Measurements from ENCODE around the gene GOLT1B. TPM values are rescaled to one million over a fixed set of nuclear protein-coding genes. Genes with fewer than 3 reads are reported as not detected.
"Not testable (repeated sequence)": the region's sequence is repeated elsewhere in the genome, so short reads cannot be mapped to it uniquely, and the experiment has no call there.

The GOLT1B gene
- 24.8 TPM for polyA plus RNA-seq (2013, experiment 1 of 2)
- polyA plus RNA-seq (2013, experiment 2 of 2) = 23.2 TPM

- peaks cover 9% of the 10 kb centered on the region for H3K79me1 ChIP-seq (ENCODE audit: low read length)
- DNase-seq = peak; percentile 99
- no peak within 1 kb of the TSS for H2AK5ac ChIP-seq (ENCODE audit: low read length)
- peak within 1 kb of the TSS; percentile 90 for H3K4me3 ChIP-seq (ENCODE audit: low read length)
- no peak within 1 kb of the TSS for H4K5ac ChIP-seq (ENCODE audit: low read length)
- H3K18ac ChIP-seq (ENCODE audit: low read length) = peak within 1 kb of the TSS; percentile 72
- peaks cover 2% of the 10 kb centered on the region for H3K4me1 ChIP-seq (ENCODE audit: control insufficient read depth, low read depth, low read length)
- no peak within 1 kb of the TSS for H2BK5ac ChIP-seq (ENCODE audit: low read length)
- peak within 1 kb of the TSS; percentile 87 for H3K9ac ChIP-seq (ENCODE audit: low read length)
- peak within 1 kb of the TSS; percentile 45 for H3K4ac ChIP-seq (ENCODE audit: low read depth, low read length)
- H3K23ac ChIP-seq (ENCODE audit: low read length) = peak within 1 kb of the TSS; percentile 70
- WGBS (ENCODE audit: extremely low coverage, insufficient coverage, low lambda C conversion rate) = no CpG with 5 or more reads among the region's 61 CpGs
- no peaks in the 10 kb centered on the region for H3K36me3 ChIP-seq (ENCODE audit: control insufficient read depth, insufficient read depth, low read length)
- H3K4me2 ChIP-seq (ENCODE audit: low read length) = peak within 1 kb of the TSS; percentile 66
- peak within 1 kb of the TSS; percentile 89 for H4K8ac ChIP-seq (ENCODE audit: low read depth, low read length)
- peak within 1 kb of the TSS; percentile 92 for H3K56ac ChIP-seq (ENCODE audit: low read length)
- H3K27me3 ChIP-seq (ENCODE audit: insufficient read depth, low read length, poor library complexity) = no peaks in the 10 kb centered on the region
- peak within 1 kb of the TSS; percentile 64 for H3K27ac ChIP-seq (ENCODE audit: low read depth, low read length)
- H3K79me2 ChIP-seq (ENCODE audit: control insufficient read depth, insufficient read depth, low read length) = peaks cover 29% of the 10 kb centered on the region
- H2BK120ac ChIP-seq (ENCODE audit: low read depth, low read length) = no peak within 1 kb of the TSS
- H2BK15ac ChIP-seq (replicated peaks; ENCODE audit: low read depth) = no peak within 1 kb of the TSS
Measured at GRCh38 chr12:21501258-21502163, at the start of gene GOLT1B, which contains the start of gene RECQL. GOLT1B (plus strand) TSS chr12:21501789; CDS start chr12:21501924, 135 bp downstream. RECQL (minus strand) TSS chr12:21501635; CDS start chr12:21499570, 2,065 bp downstream.

- Histone ChIP-seq H3K4ac (ENCODE audit: low read depth, low read length) (no peak overlapping the region), H3K56ac (ENCODE audit: low read length) (no peak overlapping the region), H4K5ac (ENCODE audit: low read length) (no peak overlapping the region), H3K9ac (ENCODE audit: low read length) (no peak overlapping the region), H3K4me2 (ENCODE audit: low read length) (no peak overlapping the region), H2AK5ac (ENCODE audit: low read length) (no peak overlapping the region), H3K4me1 (ENCODE audit: control insufficient read depth, low read depth, low read length) (no peaks in the 10 kb centered on the region), H3K36me3 (ENCODE audit: control insufficient read depth, insufficient read depth, low read length) (no peaks in the 10 kb centered on the region), H3K23ac (ENCODE audit: low read length) (no peak overlapping the region), H3K79me2 (ENCODE audit: control insufficient read depth, insufficient read depth, low read length) (no peaks in the 10 kb centered on the region), H2BK15ac (replicated peaks; ENCODE audit: low read depth) (no peak overlapping the region), H2BK120ac (ENCODE audit: low read depth, low read length) (no peak overlapping the region), H2BK5ac (ENCODE audit: low read length) (no peak overlapping the region), H4K8ac (ENCODE audit: low read depth, low read length) (no peak overlapping the region), H3K79me1 (ENCODE audit: low read length) (no peaks in the 10 kb centered on the region), H3K4me3 (ENCODE audit: low read length) (no peak overlapping the region), H3K18ac (ENCODE audit: low read length) (no peak overlapping the region), H3K27me3 (ENCODE audit: insufficient read depth, low read length, poor library complexity) (no peaks in the 10 kb centered on the region), H3K27ac (ENCODE audit: low read depth, low read length) (no peak overlapping the region)
- WGBS (ENCODE audit: extremely low coverage, insufficient coverage, low lambda C conversion rate) = no CpG with 5 or more reads among the region's 4 CpGs
- no peak for DNase-seq
Measured at GRCh38 chr12:21453312-21453852, 48.2 kb upstream of the GOLT1B start.

GRCh38 chr12:21456291-21456780 lies 45.3 kb upstream of the GOLT1B start:
- Histone ChIP-seq H3K18ac (ENCODE audit: low read length) (no peak overlapping the region), H2BK15ac (replicated peaks; ENCODE audit: low read depth) (no peak overlapping the region), H3K36me3 (ENCODE audit: control insufficient read depth, insufficient read depth, low read length) (no peaks in the 10 kb centered on the region), H4K8ac (ENCODE audit: low read depth, low read length) (no peak overlapping the region), H3K56ac (ENCODE audit: low read length) (no peak overlapping the region), H3K27ac (ENCODE audit: low read depth, low read length) (no peak overlapping the region), H3K4me3 (ENCODE audit: low read length) (no peak overlapping the region), H2BK5ac (ENCODE audit: low read length) (no peak overlapping the region), H3K23ac (ENCODE audit: low read length) (no peak overlapping the region), H3K9ac (ENCODE audit: low read length) (no peak overlapping the region), H3K79me1 (ENCODE audit: low read length) (no peaks in the 10 kb centered on the region), H3K79me2 (ENCODE audit: control insufficient read depth, insufficient read depth, low read length) (no peaks in the 10 kb centered on the region), H3K4me1 (ENCODE audit: control insufficient read depth, low read depth, low read length) (no peaks in the 10 kb centered on the region), H3K27me3 (ENCODE audit: insufficient read depth, low read length, poor library complexity) (no peaks in the 10 kb centered on the region), H3K4ac (ENCODE audit: low read depth, low read length) (no peak overlapping the region), H4K5ac (ENCODE audit: low read length) (no peak overlapping the region), H2AK5ac (ENCODE audit: low read length) (no peak overlapping the region), H3K4me2 (ENCODE audit: low read length) (no peak overlapping the region), H2BK120ac (ENCODE audit: low read depth, low read length) (no peak overlapping the region)
- WGBS (ENCODE audit: extremely low coverage, insufficient coverage, low lambda C conversion rate) = no CpG with 5 or more reads among the region's 7 CpGs
- DNase-seq = no peak

- DNase-seq = no peak
- Histone ChIP-seq H3K27ac (ENCODE audit: low read depth, low read length) (no peak overlapping the region), H3K56ac (ENCODE audit: low read length) (no peak overlapping the region), H3K4me1 (ENCODE audit: control insufficient read depth, low read depth, low read length) (no peaks in the 10 kb centered on the region), H4K8ac (ENCODE audit: low read depth, low read length) (no peak overlapping the region), H4K5ac (ENCODE audit: low read length) (no peak overlapping the region), H3K27me3 (ENCODE audit: insufficient read depth, low read length, poor library complexity) (no peaks in the 10 kb centered on the region), H3K23ac (ENCODE audit: low read length) (no peak overlapping the region), H2BK120ac (ENCODE audit: low read depth, low read length) (no peak overlapping the region), H3K4me3 (ENCODE audit: low read length) (no peak overlapping the region), H2AK5ac (ENCODE audit: low read length) (no peak overlapping the region), H3K4me2 (ENCODE audit: low read length) (no peak overlapping the region), H3K9ac (ENCODE audit: low read length) (no peak overlapping the region), H3K4ac (ENCODE audit: low read depth, low read length) (no peak overlapping the region), H2BK15ac (replicated peaks; ENCODE audit: low read depth) (no peak overlapping the region), H2BK5ac (ENCODE audit: low read length) (no peak overlapping the region), H3K18ac (ENCODE audit: low read length) (no peak overlapping the region), H3K36me3 (ENCODE audit: control insufficient read depth, insufficient read depth, low read length) (no peaks in the 10 kb centered on the region), H3K79me1 (ENCODE audit: low read length) (no peaks in the 10 kb centered on the region), H3K79me2 (ENCODE audit: control insufficient read depth, insufficient read depth, low read length) (no peaks in the 10 kb centered on the region)
- no CpG with 5 or more reads among the region's 2 CpGs for WGBS (ENCODE audit: extremely low coverage, insufficient coverage, low lambda C conversion rate)
Measured at GRCh38 chr12:21459474-21459873, 42.1 kb upstream of the GOLT1B start.

- not testable (repeated sequence) for H3K27ac ChIP-seq (ENCODE audit: low read depth, low read length); H3K9ac ChIP-seq (ENCODE audit: low read length); H3K27me3 ChIP-seq (ENCODE audit: insufficient read depth, low read length, poor library complexity); H3K79me1 ChIP-seq (ENCODE audit: low read length); H3K79me2 ChIP-seq (ENCODE audit: control insufficient read depth, insufficient read depth, low read length); H2BK120ac ChIP-seq (ENCODE audit: low read depth, low read length); H2BK15ac ChIP-seq (replicated peaks; ENCODE audit: low read depth); DNase-seq; H3K56ac ChIP-seq (ENCODE audit: low read length); H3K4me3 ChIP-seq (ENCODE audit: low read length); H2BK5ac ChIP-seq (ENCODE audit: low read length); H3K4me2 ChIP-seq (ENCODE audit: low read length); H3K23ac ChIP-seq (ENCODE audit: low read length); H3K4ac ChIP-seq (ENCODE audit: low read depth, low read length); H3K36me3 ChIP-seq (ENCODE audit: control insufficient read depth, insufficient read depth, low read length); H4K8ac ChIP-seq (ENCODE audit: low read depth, low read length); H2AK5ac ChIP-seq (ENCODE audit: low read length); H3K18ac ChIP-seq (ENCODE audit: low read length); H3K4me1 ChIP-seq (ENCODE audit: control insufficient read depth, low read depth, low read length); H4K5ac ChIP-seq (ENCODE audit: low read length)
- WGBS (ENCODE audit: extremely low coverage, insufficient coverage, low lambda C conversion rate) = no CpG with 5 or more reads among the region's 2 CpGs
Measured at GRCh38 chr12:21467334-21467733, 34.3 kb upstream of the GOLT1B start.
